GM12878 (cell line): Measurements from ENCODE around the gene PRM2. TPM values are rescaled to one million over a fixed set of nuclear protein-coding genes. Genes with fewer than 3 reads are reported as not detected.

Experiments used
- BACH1 ChIP-seq: fragments of 450-650 bp; IDR thresholded peaks from 2 replicates; pipeline ENCODE4 v1.6.1; 2017; ENCODE audit warnings: mild to moderate bottlenecking, borderline replicate concordance
- CTCF ChIP-seq, 3 experiments: IDR thresholded peaks in 2 of 3; conservative IDR thresholded peaks in 1 of 3; 2 replicates each; pipeline ENCODE4 v1.5.1; 2011; ENCODE audit warnings: low read depth in 3 of 3, low read length in 3 of 3, mild to moderate bottlenecking in 3 of 3, control low read depth in 2 of 3, moderate library complexity in 2 of 3, inconsistent platforms in 1 of 3, mixed read lengths in 1 of 3; ENCODE audit not compliant: control insufficient read depth in 2 of 3, insufficient read depth in 1 of 3; ENCODE audit errors: extremely low read depth in 1 of 3
- KLF5 ChIP-seq: fragments of 450-650 bp; IDR thresholded peaks from 2 replicates; pipeline ENCODE4 v1.6.1; 2014; ENCODE audit warnings: mild to moderate bottlenecking; ENCODE audit not compliant: partially characterized antibody
- MEF2A ChIP-seq: IDR thresholded peaks from 2 replicates; pipeline ENCODE4 v1.6.1; 2011; ENCODE audit warnings: low read depth, mild to moderate bottlenecking, low read length, moderate library complexity; ENCODE audit not compliant: insufficient read depth
- MXI1 ChIP-seq: fragments of 150-350 bp; IDR thresholded peaks from 2 replicates; pipeline ENCODE4 v1.6.1; 2011; ENCODE audit warnings: low read depth, mild to moderate bottlenecking, inconsistent platforms, low read length, improper control_type of control experiment
- PBX3 ChIP-seq: IDR thresholded peaks from 2 replicates; pipeline ENCODE4 v1.6.1; 2011; ENCODE audit warnings: mild to moderate bottlenecking, low read depth, low read length, moderate library complexity; ENCODE audit not compliant: insufficient replicate concordance
- POLR2AphosphoS2 ChIP-seq: IDR thresholded peaks from 2 replicates; pipeline ENCODE4 v1.6.1; 2011; ENCODE audit warnings: low read depth, mild to moderate bottlenecking, low read length, improper control_type of control experiment, moderate library complexity
- RAD21 ChIP-seq: IDR thresholded peaks from 2 replicates; pipeline ENCODE4 v1.6.1; 2011; ENCODE audit warnings: mild to moderate bottlenecking, low read depth, low read length, moderate library complexity; ENCODE audit not compliant: insufficient read depth
- RBBP5 ChIP-seq: fragments of 200-600 bp; sonication (generic); conservative IDR thresholded peaks from 2 replicates; pipeline ENCODE4 v1.6.1; 2016
- SP1 ChIP-seq: IDR thresholded peaks from one replicate; pipeline ENCODE4 v1.6.1; 2011; ENCODE audit warnings: low read depth, low read length
- SRF ChIP-seq, 2 experiments: IDR thresholded peaks; 2 replicates each; pipeline ENCODE4 v1.6.1; 2011; ENCODE audit warnings: low read depth in 2 of 2, low read length in 2 of 2, mild to moderate bottlenecking in 1 of 2, moderate library complexity in 1 of 2
- SUZ12 ChIP-seq: fragments of 200-600 bp; sonication (generic); IDR thresholded peaks from one replicate; pipeline ENCODE4 v1.6.1; 2018; ENCODE audit warnings: antibody characterized with exemption, mild to moderate bottlenecking; ENCODE audit not compliant: unreplicated experiment
- TBL1XR1 ChIP-seq: IDR thresholded peaks from 2 replicates; pipeline ENCODE4 v1.6.1; 2012; ENCODE audit warnings: low read depth, low read length, improper control_type of control experiment
- TCF7 ChIP-seq: IDR thresholded peaks from 2 replicates; pipeline ENCODE4 v1.6.1; 2014; ENCODE audit warnings: antibody characterized with exemption, borderline replicate concordance
- USF2 ChIP-seq: IDR thresholded peaks from 2 replicates; pipeline ENCODE4 v1.6.1; 2011; ENCODE audit warnings: low read depth, low read length, improper control_type of control experiment, borderline replicate concordance
- ZBTB11 ChIP-seq: fragments of 450-650 bp; formaldehyde crosslinking; IDR thresholded peaks from 2 replicates; pipeline ENCODE4 v1.5.0; 2022; ENCODE audit warnings: mild to moderate bottlenecking, missing genetic modification characterization
- ZNF592 ChIP-seq: fragments of 450-650 bp; IDR thresholded peaks from 2 replicates; pipeline ENCODE4 v1.6.1; 2017; ENCODE audit warnings: mild to moderate bottlenecking, moderate library complexity
- polyA plus RNA-seq, 11 experiments: library from polyadenylated mRNA; depleted of rRNA in 4 of 11; unstranded in 6 of 11; stranded (reverse) in 5 of 11; fragments of >200 nt; fragmentation: Nextera tagmentation in 4 of 11; fragmentation: Illumina TruSeq in 1 of 11; extraction: Ambion mirVana in 4 of 11; extraction: Trizol in 1 of 11; gene quantifications; 1 replicate in 1 of 11; 2 replicates in 10 of 11; pipeline versions ENCODE4 v1.2.1 to v1.2.3, GENCODE V29; 2011 to 2016; ENCODE audit warnings: inconsistent platforms in 2 of 11, missing spikeins in 2 of 11, low read depth in 1 of 11
- total RNA-seq, 4 experiments: library from RNA; depleted of rRNA in 3 of 4; stranded (reverse); fragments of >200 nt in 3 of 4; fragmentation: Illumina TruSeq in 1 of 4; extraction: Trizol in 1 of 4; gene quantifications; 2 replicates each; pipeline versions ENCODE4 v1.2.1 to v1.2.3, GENCODE V29; 2013 to 2021

Gene PRM2
- total and polyA plus RNA-seq, 10 of the 15 experiments (the other 5 are each of a cell fraction or from before 2014, with no cell fraction given) = not detected

- peak; percentile 88 for TF ChIP-seq TBL1XR1
- TF ChIP-seq BACH1 = peak; percentile 77; the same call in 1 of the 2 replicates
- TF ChIP-seq MXI1 = 0 out of 2 replicates have a peak, but pooled peaks have one; percentile 21
- TF ChIP-seq SRF (IDR thresholded peaks at IDR 0.05; ENCODE audit: low read depth in 2 of 2, low read length in 2 of 2) = no peak
- TF ChIP-seq ZBTB11 (CRISPR knock-in tag) = no peak
- peak; percentile 42; the same call in 1 of the 2 replicates for TF ChIP-seq MEF2A
- peak; percentile 64 for TF ChIP-seq SP1
- TF ChIP-seq USF2 = peak; percentile 64
- peak in 1 of 3 experiments; percentile 26; a peak in 2 of 6 replicates for TF ChIP-seq CTCF (IDR thresholded peaks at IDR 0.05 in 2 of 3, conservative IDR thresholded peaks at IDR 0.05 in 1 of 3; ENCODE audit: control insufficient read depth in 2 of 3, extremely low read depth in 1 of 3, insufficient read depth in 1 of 3, low read depth in 3 of 3, low read length in 3 of 3)
- 0 out of 2 replicates have a peak, but pooled peaks have one; percentile 13 for TF ChIP-seq RAD21
- TF ChIP-seq PBX3 = peak; percentile 75
- TF ChIP-seq TCF7 = no peak
- no peak for TF ChIP-seq RBBP5
- TF ChIP-seq SUZ12 = no peak
- TF ChIP-seq POLR2AphosphoS2 = no peak
- TF ChIP-seq KLF5 = peak; percentile 57
- peak; percentile 84 for TF ChIP-seq ZNF592
Observed at GRCh38 chr16:11297492-11298142, 21.3 kb upstream of the PRM2 start (continued).
